Measurements from ENCODE around the gene CA5B.

GRCh38 chrX:15719324-15719968 is 18.6 kb upstream of the CA5B start:
- TF ChIP-seq, protein P1, sequence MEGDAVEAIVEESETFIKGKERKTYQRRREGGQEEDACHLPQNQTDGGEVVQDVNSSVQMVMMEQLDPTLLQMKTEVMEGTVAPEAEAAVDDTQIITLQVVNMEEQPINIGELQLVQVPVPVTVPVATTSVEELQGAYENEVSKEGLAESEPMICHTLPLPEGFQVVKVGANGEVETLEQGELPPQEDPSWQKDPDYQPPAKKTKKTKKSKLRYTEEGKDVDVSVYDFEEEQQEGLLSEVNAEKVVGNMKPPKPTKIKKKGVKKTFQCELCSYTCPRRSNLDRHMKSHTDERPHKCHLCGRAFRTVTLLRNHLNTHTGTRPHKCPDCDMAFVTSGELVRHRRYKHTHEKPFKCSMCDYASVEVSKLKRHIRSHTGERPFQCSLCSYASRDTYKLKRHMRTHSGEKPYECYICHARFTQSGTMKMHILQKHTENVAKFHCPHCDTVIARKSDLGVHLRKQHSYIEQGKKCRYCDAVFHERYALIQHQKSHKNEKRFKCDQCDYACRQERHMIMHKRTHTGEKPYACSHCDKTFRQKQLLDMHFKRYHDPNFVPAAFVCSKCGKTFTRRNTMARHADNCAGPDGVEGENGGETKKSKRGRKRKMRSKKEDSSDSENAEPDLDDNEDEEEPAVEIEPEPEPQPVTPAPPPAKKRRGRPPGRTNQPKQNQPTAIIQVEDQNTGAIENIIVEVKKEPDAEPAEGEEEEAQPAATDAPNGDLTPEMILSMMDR (conservative IDR thresholded peaks at IDR 0.05): no peak
- TF ChIP-seq EZH2 (IDR thresholded peaks at IDR 0.05; ENCODE audit: low read depth): no peak

All from PC-9 (cell line).